ENCODE data around the gene EFHC2.

DNA sequence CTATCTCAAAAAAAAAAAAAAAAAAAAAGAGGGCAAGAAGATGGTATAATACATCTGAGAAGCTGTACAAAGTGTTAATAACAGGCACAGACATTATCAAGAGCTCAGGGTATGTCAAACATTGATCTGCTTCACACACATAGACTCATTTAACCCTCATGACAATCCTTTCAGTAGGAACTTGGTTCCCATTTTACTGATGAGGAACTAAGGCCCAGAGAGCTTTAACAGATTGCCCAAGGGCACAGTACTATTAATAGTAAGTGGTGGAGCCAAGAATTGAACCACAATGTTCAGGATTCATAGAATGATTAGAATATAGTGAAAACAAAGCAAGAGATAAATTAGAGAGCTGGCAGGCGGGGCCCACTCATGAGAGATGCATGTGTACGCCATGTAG lies 154.4 kb downstream of the EFHC2 start:
- no peak for TF ChIP-seq CTCF (tag by site-specific recombination; IDR thresholded peaks at IDR 0.05)
- no peak for TF ChIP-seq ZNF350 (tag by site-specific recombination; IDR thresholded peaks at IDR 0.05)
- no peak for TF ChIP-seq ZBTB1 (tag by site-specific recombination; IDR thresholded peaks at IDR 0.05)
- TF ChIP-seq ZNF416 (tag by site-specific recombination; IDR thresholded peaks at IDR 0.05), result no peak
- no peak for TF ChIP-seq TRIM28 (IDR thresholded peaks at IDR 0.05; ENCODE audit: borderline replicate concordance, low read length)
- no peak for TF ChIP-seq ZBTB48 (tag by site-specific recombination; IDR thresholded peaks at IDR 0.05)
- no peak for TF ChIP-seq PBX3 (CRISPR knock-in tag; IDR thresholded peaks at IDR 0.05)
- no peak for TF ChIP-seq ZNF398 (tag by site-specific recombination; IDR thresholded peaks at IDR 0.05)
- no peak for TF ChIP-seq YY1 (tag by site-specific recombination; IDR thresholded peaks at IDR 0.05)
- no peak for TF ChIP-seq REPIN1 (tag by site-specific recombination; IDR thresholded peaks at IDR 0.05; ENCODE audit: low read depth)
- no peak for TF ChIP-seq ZNF837 (tag by site-specific recombination; IDR thresholded peaks at IDR 0.05)

Data from HEK293 (cell line).